ENCODE results near the gene TEX53.

TEX53 gene

DNA sequence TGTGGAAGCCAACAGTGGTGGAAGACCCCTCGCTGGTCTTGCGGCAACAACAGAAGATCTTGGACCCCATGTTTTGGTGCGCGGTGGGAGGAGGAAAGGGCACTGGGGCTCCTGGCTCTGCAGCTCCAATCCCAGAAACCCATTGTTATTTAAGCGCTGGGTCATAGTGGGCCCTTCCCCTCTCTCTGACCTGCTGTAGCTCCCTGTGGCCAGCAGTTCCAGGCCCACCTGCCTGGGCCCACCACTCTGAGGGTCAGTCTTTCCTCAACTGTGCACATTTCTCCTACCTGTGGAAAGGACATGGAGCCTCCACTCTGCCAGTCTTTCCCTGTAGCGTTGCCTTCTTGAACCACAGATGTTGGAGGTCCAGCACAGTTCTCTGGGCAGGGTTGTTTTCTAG lies at the start of gene TEX53:
TSS of gene TEX53 (minus strand) at position 101 of the 400 bp plus-strand sequence. CDS start at position 70, 31 bp downstream.
- DNase-seq (ENCODE audit: low read depth): no peak

DNA sequence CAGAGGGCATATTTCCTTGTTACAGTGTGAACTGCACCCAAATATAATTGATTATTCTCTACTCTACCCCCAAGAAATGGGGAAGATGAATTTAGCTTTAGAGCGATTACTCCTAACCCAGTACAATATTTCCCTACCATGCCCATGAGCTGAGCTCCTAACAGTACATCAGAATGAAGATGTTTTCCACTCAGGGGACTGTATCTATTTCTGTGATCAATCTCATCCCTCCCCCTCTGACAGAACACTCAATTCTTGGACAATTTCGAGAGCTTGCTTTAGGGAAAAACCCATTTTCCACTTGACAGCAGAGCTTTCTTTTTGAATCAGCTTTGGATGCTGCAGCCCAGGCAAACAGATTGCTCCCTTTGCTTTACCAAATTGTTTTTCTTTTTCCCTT lies 49.1 kb upstream of the TEX53 start:
- no peak for DNase-seq (ENCODE audit: low read depth)

DNA sequence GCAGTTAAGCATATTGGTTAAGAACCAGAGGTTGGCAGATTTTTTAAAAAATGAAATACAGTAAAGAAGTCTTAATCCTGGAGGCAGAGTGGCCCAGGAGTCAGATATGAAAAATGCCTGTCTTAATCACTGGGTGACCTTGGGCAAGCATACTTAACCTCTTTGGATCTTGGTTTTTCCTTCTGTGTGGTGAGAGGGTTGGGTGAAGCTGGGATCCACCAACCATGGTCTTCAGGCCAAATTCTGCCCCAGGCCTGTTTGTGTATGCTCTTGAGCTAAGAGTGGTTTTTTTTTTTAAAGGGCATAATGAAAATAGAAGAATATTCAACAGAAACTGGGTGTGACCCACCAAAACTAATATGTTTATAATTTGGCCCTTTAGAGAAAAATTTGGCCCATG lies 44.4 kb upstream of the TEX53 start:
- DNase-seq (ENCODE audit: low read depth): peak; percentile 39

DNA sequence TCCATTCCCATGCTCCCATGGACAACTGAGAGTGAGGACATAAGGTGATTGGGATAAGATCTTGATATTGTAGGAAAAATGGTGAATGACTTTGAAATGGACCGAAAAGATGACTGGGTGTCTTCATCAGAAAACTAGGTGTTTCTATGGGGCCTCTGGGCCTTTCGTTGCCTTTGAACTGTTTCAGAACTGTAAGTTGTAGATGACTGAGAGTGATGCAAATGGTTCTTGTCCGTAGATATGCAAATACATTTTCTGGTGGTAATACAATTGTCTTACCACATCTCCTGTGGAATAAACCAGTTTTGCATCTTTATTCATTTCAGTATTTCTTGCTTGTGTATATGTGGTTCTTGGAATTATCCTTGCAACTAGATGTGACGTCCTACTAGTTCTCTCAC lies 40.3 kb upstream of the TEX53 start:
- DNase-seq (ENCODE audit: low read depth): no peak

DNA sequence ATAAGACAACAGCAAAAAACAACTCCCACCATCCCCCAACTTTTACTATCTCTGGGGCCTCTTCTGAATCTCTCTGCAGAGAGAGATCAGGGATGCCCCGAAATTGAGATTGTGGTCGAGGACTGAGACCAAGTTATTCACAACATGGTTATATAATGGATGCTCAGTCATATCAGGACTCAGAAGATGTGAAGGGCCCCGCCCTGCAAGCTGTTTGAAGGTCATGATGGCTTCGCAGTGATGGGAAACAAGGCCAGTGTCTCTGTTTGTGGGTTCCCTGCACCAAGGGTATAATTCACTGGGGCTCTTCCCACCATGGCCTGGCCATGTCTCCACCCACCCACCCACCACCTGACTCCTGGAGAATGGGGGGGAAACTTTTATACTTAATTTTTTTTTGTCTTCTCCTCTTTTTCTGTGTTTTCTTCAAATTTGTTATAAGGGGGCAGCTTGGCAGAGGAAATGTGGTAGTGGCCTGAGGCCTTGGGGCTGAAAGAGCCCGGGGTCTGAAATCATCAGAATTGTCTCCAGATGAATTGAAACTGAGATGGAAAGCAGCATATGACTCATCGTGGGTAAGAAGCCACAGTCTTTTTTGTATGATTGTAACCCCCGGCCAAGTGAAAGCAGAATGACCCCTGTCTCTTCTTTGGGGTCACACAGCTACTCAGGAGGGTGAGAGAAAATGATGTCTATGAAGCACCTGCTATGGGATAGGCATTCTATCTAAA lies 39.4 kb upstream of the TEX53 start:
- peak; percentile 34 for DNase-seq (ENCODE audit: low read depth)

DNA sequence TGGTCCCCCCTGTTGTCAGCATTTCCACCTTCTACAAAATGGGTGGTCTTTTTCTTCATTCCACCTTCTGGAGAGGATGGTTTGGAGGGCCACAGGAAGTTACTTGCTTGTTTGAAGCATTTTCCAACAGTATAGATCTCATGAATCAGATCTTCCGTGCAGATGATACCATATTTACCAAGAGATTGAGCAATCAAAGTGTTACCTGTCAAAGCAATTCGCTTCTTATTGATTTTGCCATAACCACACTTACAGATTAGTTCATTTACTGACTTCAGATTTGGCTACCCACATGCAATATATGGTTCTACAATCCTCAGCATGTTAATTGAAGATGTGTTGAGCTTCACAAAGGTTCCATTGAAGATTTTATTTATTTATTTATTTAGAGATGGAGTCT lies 38.3 kb upstream of the TEX53 start:
- no peak for DNase-seq (ENCODE audit: low read depth)

DNA sequence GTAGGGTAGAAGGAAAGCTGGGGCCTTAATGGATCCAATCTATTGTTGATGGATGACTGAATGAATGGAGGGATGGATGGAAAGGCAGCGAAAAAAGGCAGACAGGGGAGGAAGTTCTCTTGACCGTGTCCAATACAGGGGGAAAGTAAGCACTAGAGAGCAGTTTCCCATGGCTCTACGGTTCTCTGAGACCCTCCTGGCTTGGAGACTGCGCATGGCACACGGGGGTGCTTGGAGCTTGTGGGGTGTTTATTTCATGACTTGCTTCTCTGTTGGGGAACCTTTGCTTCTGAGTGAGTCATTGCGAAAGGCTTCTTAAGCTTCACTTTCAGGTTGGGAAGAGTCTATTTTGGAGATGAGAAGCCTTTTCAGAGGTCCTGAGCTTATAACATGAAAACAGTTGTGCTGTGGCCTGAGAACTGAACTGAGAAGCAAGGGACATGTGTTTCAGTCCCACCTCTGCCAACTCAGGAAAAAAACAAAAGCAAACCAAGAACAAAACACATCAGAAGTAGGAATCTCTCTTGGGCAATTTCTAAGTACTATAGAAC lies 37.2 kb upstream of the TEX53 start:
- no peak for DNase-seq (ENCODE audit: low read depth)

DNA sequence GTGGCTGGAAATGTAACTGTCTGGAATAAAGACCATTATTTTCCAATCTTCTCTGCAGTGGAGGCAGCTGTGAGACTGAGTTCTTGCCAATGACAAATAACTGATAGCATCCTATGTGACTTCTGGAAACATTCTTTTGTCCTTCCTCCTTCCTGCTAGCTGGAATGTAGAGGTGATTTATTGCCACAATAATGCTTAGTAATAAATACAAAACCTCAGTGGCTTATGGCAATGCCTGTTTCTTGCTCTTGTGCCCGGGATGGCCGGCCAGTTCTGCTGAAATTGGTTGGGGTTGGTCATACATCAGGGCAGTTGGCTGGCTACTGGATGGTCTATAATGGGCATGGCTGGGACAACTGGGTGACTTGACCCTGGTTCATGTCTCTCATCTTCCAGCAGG lies 36.5 kb upstream of the TEX53 start:
- DNase-seq (ENCODE audit: low read depth): peak; percentile 34

DNA sequence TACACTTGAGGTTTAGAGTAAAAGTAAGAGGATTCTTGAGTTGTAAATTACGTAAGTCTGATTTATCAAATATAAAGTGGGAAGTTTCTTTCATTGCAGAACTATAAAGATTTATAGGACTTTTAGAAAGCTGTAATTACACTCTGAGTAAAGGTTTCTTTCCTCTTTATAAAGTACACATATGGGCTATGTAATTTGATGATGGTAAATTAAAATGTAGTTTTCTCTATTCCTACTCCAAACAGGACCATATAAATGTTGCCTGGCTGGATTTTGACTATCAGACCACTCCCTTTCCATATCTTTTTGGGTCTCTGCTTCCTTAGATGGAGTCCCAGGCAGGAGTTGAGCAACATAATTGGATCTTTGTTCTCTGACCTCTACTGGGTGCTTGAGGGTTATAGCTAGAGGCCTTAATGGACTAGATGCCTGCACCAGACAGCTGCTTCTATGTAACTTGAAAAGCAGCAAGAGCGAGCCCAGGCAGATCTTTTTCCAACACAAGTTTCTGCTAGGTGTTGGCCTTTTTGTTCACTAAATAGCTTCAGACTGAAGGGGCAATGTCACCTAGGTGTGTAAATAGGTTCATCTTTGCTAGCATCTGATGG lies 35.7 kb upstream of the TEX53 start:
- DNase-seq (ENCODE audit: low read depth): no peak

DNA sequence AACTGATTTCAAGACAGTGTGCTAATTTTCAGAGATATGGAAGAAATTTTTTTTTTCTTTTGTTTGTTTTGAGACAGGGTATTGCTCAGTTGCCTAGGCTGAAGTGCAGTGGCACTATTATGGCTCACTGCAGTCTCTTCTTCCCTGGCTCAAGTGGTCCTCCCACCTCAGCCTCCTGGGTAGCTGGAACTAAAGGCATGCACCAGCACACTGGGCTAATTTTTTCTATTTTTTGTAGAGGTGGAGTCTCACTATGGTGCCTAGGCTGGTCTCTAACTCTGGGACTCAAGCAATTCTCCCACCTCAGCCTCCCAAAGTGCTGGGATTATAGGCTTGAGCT lies 34.3 kb upstream of the TEX53 start:
- DNase-seq (ENCODE audit: low read depth): no peak

DNA sequence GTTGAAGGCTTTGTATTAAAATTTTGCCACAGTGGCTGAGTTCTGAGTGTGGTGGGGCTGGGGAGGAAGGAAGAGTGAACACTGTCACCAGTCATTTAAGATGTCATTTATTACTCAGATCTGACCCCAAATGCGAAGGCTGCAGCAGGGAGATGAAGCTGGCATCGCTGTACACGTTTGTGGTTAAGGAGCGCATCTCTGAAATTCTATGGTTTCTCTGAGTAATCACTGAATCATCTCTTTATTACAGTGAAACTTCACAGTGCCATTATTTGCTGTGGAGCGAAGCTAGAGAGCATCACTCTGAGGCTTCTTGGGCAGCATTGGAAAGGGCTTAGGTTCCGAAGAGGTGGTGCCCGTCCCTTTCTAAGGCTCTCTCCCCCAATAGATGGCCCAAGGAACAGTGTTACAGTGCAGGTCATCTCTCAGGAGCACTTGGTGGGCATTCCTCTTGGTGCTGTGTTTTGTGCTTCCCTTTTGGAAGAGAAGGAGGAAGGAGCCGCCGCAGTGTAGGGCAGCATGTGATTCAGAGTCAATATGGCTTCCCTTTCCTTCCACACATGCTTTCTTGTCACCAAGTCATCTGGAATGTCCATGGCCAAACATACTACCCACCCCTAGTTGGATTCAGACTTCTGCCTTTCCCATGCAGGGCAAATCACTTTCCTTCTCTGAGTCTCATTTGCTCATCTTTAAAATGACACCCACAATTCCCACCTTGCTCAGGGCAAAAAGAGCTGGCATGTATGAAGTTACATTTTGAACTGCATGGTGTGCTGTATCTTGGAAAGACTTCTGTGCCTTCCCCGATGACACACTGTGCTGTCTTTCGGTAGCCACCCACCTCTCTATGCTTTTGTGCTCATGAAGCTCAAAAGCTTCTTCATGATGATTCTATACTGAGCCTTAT lies 33.7 kb upstream of the TEX53 start:
- peak; percentile 80 for DNase-seq (ENCODE audit: low read depth)

DNA sequence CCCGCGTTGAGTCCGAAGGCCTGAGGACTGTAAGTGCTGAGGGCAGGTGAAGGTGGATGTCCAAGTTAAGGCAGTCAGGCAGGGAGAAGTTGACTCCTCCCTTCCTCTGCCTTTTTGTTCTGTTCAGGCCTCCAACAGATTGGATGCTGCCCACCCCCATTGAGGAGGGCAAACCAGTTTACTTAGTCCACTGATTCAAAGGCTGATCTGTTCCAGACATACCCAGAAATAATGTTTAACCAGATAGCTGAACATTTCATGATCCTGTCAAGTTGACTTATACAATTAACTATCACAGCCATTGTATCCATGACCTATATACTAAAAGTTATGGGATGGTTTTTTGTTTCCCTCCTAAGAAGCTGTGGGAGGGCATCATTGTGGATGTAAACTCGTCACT lies 32.7 kb upstream of the TEX53 start:
- no peak for DNase-seq (ENCODE audit: low read depth)

DNA sequence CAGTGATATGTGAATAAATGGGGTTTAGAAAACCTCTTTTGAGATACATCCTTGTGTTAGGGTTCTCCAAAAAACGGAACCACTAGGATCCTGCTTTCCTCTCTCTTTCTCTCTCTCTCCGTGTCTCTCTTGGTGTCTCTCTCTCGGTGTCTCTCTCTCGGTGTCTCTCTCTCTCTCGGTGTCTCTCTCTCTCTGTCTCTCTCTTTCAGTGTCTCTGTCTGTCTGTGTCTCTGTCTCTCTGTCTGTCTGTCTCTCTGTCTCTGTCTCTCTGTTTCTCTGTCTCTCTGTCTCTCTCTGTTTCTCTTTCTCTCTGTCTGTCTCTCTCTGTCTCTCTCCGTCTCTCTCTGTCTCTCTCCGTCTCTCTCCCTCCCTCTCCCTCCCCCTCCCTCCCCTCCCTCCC lies 32.2 kb upstream of the TEX53 start:
- no peak for DNase-seq (ENCODE audit: low read depth)

DNA sequence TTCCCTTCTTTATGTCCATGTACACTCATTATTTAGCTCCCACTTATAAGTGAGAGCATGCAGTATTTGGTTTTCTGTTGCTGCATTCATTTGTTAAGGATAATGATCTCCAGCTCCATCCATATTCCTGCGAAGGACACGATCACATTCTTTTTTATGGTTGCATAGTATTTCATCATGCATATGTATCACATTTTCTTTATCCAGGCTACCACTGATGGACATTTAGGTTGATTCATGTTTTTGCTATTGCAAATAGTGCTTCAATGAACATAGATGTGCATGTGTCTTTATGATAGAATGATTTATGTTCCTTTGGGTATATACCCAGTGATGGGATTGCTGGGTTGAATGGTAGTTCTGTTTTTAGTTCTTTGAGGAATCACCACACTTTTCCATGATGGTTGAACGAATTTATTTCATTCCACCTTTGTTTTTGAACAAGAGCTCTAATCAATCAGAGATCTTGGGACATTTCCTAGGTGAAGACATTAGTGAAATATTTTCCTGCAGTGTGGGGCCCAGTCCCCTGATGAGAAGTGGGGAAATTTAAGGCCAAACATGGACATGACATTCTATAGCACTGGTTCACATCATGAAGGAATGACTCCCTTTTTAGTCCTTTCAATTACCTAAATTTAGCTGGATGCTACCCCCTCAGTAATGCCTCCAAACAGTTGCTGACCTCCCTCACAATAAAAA lies 31.5 kb upstream of the TEX53 start:
- no peak for DNase-seq (ENCODE audit: low read depth)

DNA sequence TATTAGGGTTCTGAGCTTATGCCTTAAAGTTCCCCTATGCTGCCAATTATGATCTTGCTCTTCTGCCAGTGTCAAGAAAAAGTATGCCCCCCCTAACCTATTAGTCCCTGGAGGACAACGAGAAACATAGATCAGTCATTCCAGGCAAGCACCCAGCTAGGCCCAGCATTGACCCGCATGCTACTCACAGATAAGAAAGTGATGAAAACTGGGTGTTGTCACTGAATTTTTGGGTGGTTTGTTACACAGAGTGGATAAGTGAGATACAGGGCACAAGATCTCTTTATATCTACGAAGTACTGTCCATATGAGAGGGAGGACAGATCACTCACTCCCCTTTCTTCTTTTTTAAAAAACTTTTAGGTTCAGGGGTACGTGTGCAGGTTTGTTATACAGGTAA lies 30.8 kb upstream of the TEX53 start:
- no peak for DNase-seq (ENCODE audit: low read depth)

DNA sequence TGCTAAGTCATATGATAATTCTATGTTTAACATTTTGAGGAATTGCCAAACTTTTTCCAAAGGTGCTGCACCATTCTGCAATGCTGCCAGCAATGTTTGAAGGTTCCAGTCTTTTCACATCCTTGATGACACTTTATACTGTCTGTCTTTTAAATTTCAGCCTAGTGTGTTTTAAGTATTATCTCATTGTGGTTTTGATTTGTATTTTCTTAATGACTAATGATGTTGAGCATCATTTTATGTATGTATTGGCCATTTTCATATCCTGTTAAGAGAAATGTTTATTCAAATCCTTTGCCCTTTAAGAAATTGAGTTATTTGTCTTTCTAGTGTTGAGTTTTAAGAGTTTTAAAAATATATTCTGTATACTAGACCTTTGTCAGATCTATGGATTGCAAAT lies 29.4 kb upstream of the TEX53 start:
- no peak for DNase-seq (ENCODE audit: low read depth)

DNA sequence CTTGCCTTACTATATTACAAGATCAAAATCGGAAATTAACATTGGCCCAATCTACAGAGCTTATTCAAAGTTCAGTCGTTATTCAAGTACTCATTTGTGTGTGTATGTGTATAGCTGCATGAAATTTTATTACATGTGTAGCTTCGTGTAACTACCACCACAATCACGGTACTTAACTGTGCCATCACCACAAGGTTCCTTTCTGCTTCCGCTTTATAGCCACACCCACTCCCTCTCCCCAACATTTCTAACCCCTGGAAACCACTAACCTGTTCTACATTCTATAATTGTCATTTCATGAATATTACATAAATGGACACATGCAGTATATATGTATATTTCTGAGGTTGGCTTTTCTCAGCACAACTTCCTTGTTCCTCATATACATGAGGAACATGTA lies 28.3 kb upstream of the TEX53 start:
- no peak for DNase-seq (ENCODE audit: low read depth)

DNA sequence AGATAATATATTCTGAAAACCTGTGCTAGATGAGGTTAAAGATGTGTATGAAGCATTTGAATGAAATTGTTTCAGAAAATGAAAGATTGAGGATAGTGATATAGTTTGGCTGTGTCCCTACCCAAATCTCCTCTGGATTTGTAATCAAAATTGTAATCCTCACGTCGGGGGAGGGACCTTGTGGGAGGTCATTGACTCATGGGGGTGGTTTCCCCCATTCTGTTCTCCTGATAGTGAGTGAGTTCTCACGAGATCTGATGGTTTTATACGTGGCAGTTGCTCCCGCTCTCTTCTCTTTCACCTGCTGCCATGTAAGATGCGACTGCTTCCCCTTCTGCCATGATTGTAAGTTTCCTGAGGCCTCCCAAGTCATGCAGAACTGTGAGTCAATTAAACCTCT lies 26.4 kb upstream of the TEX53 start:
- DNase-seq (ENCODE audit: low read depth): no peak

DNA sequence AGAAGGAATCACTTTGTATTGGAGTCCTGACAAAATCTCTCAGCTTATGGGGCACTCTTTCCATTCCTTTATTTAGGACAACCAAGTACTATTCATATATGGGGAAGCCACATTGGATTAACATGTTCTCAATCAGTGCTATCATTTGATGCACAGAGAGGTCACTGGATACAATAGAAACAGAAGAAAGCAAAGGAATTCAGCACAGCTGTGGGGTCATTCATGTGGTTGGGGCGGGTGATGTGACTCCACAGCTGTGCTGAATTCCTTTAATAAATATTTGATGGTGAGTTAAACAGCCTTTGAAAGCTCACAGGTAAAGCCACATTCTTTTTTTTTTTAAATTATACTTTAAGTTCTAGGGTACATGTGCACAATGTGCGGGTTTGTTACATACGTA lies 25.2 kb upstream of the TEX53 start:
- no peak for DNase-seq (ENCODE audit: low read depth)

DNA sequence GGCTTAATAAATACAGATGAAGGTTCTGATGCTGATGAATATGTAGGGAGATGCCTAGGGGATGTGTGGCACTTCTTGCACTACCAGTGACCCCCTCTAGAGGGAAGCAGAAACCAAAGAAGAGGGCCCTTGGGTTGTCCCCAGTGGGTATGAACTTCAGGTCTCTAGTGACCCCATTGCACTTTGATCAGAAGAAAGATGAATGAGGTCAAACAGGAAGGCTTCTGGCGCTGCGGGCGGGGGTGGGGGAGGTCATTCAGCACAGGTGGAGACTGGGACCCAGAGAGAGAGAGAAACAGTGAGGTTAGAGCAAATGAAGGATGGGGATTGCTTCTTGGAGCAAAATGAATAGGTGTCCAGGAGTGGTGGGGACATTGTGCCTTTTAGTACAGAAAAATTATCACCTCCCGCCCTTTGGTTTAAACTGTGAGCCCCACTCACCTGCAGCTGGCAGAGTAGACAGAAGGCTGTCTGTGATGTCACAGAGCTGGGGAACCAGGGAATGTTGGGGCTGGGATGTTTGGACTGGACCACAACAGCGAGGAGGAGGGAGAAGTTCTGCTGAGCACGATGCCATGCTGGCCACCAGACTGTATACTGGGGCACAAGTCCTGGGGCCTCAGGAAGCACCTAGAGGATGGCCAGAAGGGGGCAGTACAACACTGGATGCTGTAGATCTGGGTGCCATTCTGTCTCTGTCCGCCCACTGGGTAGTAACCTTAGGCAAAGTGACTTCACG lies 24.2 kb upstream of the TEX53 start, which contains the start of gene TEX48:
TSS of gene TEX48 (minus strand) at position 599 of the 739 bp plus-strand sequence. CDS start 10,469 bp downstream, outside the sequence.
- DNase-seq (ENCODE audit: low read depth): peak; percentile 84

DNA sequence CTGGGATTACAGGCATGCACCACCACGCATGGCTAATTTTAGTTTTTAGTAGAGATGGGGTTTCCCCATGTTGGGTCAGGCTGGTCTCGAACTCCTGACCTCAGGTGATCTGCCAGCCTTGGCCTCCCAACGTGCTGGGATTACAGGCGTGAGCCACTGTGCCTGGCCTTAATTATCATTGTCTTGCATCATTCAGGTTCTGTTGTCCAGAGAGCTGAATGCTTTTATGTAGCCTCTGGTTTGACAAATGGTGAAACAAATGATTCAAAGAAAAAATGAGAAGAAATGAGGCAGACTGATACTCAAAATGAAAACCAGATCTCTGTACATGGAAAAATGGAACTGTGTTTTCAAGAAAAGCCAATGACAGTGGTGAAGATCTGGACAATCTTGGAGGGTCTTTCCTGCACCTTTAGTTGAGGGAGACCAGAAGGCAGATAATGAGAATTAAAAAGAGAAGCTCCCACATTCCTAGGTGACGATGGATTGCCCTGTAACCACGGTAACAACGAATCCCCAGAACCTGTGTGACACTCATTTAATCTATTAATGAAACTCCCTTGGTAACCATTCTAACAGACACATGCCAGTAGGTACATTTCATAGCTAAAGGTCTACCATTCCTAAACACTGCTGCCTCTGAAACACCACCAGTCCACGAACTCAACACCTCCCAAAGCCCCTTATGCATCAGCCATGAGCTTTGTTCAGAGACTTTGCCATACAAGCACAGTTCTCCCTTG lies 22.8 kb upstream of the TEX53 start:
- no peak for DNase-seq (ENCODE audit: low read depth)

Data from amniotic epithelial cell (primary cell).